Measurements from ENCODE around the gene DCUN1D2.

DNA sequence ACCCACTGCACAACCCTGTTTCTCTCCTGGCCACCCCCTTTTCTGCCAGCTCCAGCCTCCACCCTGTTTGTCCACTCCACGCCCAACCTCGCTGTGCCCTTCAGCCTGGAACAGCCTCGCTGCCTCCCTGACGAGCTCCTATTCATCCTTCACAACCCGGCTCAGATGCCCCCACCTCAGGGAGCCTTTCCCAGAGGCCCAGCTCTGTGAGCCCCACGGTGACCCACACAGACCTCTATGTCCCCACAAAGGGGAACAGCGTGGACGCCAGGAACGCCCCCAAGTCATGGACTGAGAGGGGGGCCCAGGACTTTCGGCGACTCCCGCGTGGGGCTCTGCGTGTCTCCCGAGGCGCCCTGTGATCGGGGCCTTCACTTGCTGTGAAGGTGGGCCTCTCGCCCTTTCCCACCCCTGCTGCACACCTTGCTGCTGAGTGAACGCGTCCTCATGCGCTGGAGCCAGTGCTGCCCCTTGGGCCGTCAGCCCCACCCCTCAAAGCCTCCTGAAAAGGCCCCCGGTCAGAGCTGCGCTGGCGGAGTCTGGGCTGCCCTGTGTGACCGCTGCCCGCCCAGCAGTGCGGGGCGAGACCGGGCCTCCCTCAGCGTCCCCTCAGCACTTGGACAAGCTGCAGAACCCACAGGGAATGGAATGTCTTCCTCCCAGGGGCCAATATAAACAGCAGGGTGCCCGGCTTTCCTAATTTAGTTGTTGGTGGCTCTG is 77.2 kb downstream of the DCUN1D2 start:
- TF ChIP-seq, protein P1, sequence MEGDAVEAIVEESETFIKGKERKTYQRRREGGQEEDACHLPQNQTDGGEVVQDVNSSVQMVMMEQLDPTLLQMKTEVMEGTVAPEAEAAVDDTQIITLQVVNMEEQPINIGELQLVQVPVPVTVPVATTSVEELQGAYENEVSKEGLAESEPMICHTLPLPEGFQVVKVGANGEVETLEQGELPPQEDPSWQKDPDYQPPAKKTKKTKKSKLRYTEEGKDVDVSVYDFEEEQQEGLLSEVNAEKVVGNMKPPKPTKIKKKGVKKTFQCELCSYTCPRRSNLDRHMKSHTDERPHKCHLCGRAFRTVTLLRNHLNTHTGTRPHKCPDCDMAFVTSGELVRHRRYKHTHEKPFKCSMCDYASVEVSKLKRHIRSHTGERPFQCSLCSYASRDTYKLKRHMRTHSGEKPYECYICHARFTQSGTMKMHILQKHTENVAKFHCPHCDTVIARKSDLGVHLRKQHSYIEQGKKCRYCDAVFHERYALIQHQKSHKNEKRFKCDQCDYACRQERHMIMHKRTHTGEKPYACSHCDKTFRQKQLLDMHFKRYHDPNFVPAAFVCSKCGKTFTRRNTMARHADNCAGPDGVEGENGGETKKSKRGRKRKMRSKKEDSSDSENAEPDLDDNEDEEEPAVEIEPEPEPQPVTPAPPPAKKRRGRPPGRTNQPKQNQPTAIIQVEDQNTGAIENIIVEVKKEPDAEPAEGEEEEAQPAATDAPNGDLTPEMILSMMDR (conservative IDR thresholded peaks at IDR 0.05) = no peak
- TF ChIP-seq EZH2 (IDR thresholded peaks at IDR 0.05; ENCODE audit: low read depth) = no peak
